ENCODE data around the gene YPEL4. TPM values are rescaled to one million over a fixed set of nuclear protein-coding genes. Genes with fewer than 3 reads are reported as not detected.

Gene YPEL4
- total RNA-seq, 4 donors from 2014 or later, result 0.31 to 0.68 (median 0.49) TPM

- Histone ChIP-seq H3K27ac (peak within 1 kb of the TSS; percentile 76 to 90 (median 84)), H3K9me3 (no peaks in the 10 kb centered on the region), H3K36me3 (no peaks in the 10 kb centered on the region), H3K4me1 (peaks cover 0 to 7% of the 10 kb centered on the region in 2 donors), H3K27me3 (peaks cover 4 to 16% (median 6%) of the 10 kb centered on the region in 3 donors), H3K4me3 (peak within 1 kb of the TSS; percentile 51 to 64 (median 60))
- in situ Hi-C loops (cut with MboI; ENCODE audit: low sequenced_read_pairs in 4 of 4), result no loop called here
- TF ChIP-seq CTCF (IDR thresholded peaks at IDR 0.05 in 4 of 5, conservative IDR thresholded peaks at IDR 0.05 in 1 of 5) (no peak), POLR2A (IDR thresholded peaks at IDR 0.05) (no peak)
- DNase-seq (peak; percentile 44 to 72), ATAC-seq (peak; percentile 77 to 82)
- intact Hi-C loops (cut with DNase I; ENCODE audit: low total_unique reads), result loop anchor here (2.0 kb wide), 1 partner anchor 31 kb away; the partner anchor contains the start of gene UBE2L6
Measured at GRCh38 chr11:57597461-57597915, 52.2 kb downstream of the YPEL4 start, which contains the start of gene SERPING1. Gene SERPING1, plus strand, starts transcription at chr11:57597685. Its CDS starts 586 bp downstream, at chr11:57598271.

- intact Hi-C loops (cut with DNase I; ENCODE audit: low total_unique reads), result loop anchor here (2.0 kb wide), 1 partner anchor 30 kb away; the partner anchor contains the start of gene UBE2L6
- in situ Hi-C loops (cut with MboI; ENCODE audit: low sequenced_read_pairs in 4 of 4), result no loop called here
- H3K4me1 ChIP-seq, result peaks cover 0 to 7% of the 10 kb centered on the region in 2 donors
- peaks cover 4 to 16% (median 6%) of the 10 kb centered on the region in 3 donors for H3K27me3 ChIP-seq
- no peaks in the 10 kb centered on the region for H3K9me3 ChIP-seq
- no peak overlapping the region for H3K4me3 ChIP-seq
- peak overlapping the region; percentile 76 to 90 (median 84) for H3K27ac ChIP-seq
- no peak for TF ChIP-seq POLR2A (IDR thresholded peaks at IDR 0.05)
- no peak for TF ChIP-seq CTCF (IDR thresholded peaks at IDR 0.05 in 4 of 5, conservative IDR thresholded peaks at IDR 0.05 in 1 of 5)
- DNase-seq (no peak), ATAC-seq (no peak)
- H3K36me3 ChIP-seq, result no peaks in the 10 kb centered on the region
Measured at GRCh38 chr11:57596266-57596885, 53.3 kb downstream of the YPEL4 start.

MicroRNA genes within 50 kb of the gene (microRNA counts, 767-probe panel; counts per million panel counts)
- 5,339 to 7,333 counts per million in 2 donors for microRNA hsa-miR-130a-3p

Small RNAs within 50 kb of the gene (microRNA-seq; reads per million reads assigned to microRNA genes)
- gene MIR130A (ENCODE audit: borderline replicate concordance in 2 of 2), result 1,989 to 2,094 reads per million in 2 donors

Other genes starting within 250 kb of the YPEL4 start
- 10 to 100 TPM; 13.9 to 22.5 (median 20.3) TPM for gene SLC43A3, start 222.8 kb downstream of the YPEL4 start, total RNA-seq
- 1 to 10 TPM in 1 of 4 donors, under 1 TPM in 3; 0.13 to 2.8 (median 0.77) TPM for gene RTN4RL2, start 189.4 kb downstream of the YPEL4 start, total RNA-seq
- gene SLC43A1, start 134.2 kb downstream of the YPEL4 start, total RNA-seq, result 10 to 100 TPM in 3 of 4 donors, 1 to 10 TPM in 1; 7.4 to 35.1 (median 15.8) TPM
- 10 to 100 TPM; 45.4 to 61.7 (median 49.5) TPM for gene TIMM10, start 119.2 kb downstream of the YPEL4 start, total RNA-seq
- 10 to 100 TPM; 23.0 to 52.7 (median 43.4) TPM for gene SMTNL1, start 112.3 kb downstream of the YPEL4 start, total RNA-seq
- 1 to 10 TPM; 5.5 to 9.0 (median 6.7) TPM for gene UBE2L6, start 82.2 kb downstream of the YPEL4 start, total RNA-seq
- gene SERPING1, start 52.2 kb downstream of the YPEL4 start, total RNA-seq, result 100 to 1,000 TPM in 3 of 4 donors, 10 to 100 TPM in 1; 90.0 to 171 (median 106) TPM
- gene CLP1, start 7.8 kb upstream of the YPEL4 start, total RNA-seq, result 10 to 100 TPM; 10.6 to 15.3 (median 11.2) TPM
- 10 to 100 TPM; 34.0 to 49.2 (median 46.2) TPM for gene ZDHHC5, start 18.2 kb upstream of the YPEL4 start, total RNA-seq
- gene MED19, start 62.3 kb upstream of the YPEL4 start, total RNA-seq, result 10 to 100 TPM in 2 of 4 donors, 1 to 10 TPM in 2; 8.3 to 13.1 (median 10.4) TPM
- 10 to 100 TPM; 29.1 to 54.9 (median 40.5) TPM for gene TMX2, start 62.7 kb upstream of the YPEL4 start, total RNA-seq
- gene SELENOH, start 91.6 kb upstream of the YPEL4 start, total RNA-seq, result 100 to 1,000 TPM in 3 of 4 donors, 10 to 100 TPM in 1; 94.7 to 145 (median 132) TPM
- gene BTBD18, start 101.9 kb upstream of the YPEL4 start, total RNA-seq, result not detected
- 10 to 100 TPM; 19.7 to 29.8 (median 24.5) TPM for gene CTNND1, start 111.9 kb upstream of the YPEL4 start, total RNA-seq